Hematopoietic multipotent progenitor cell treated with erythropoietin and hydrocortisone succinate and interleukin-3 and kit ligand, for 15 days (in vitro differentiated cells): Measurements from ENCODE around the gene RXFP1.

Experiments
- DNase-seq: peaks from one replicate; pipeline ENCODE4 v3.0.0-alpha.2; 2015; ENCODE audit warnings: low spot score

The RXFP1 gene

GRCh38 chr4:158671915-158672806 lies 150.5 kb downstream of the RXFP1 start, which contains the start of gene ETFDH:
ETFDH (plus strand) TSS chr4:158672296; CDS start chr4:158672457, 161 bp downstream.
- DNase-seq = peak; percentile 99

- no peak for DNase-seq
Observed at GRCh38 chr4:158673633-158674032, 152.0 kb downstream of the RXFP1 start.

GRCh38 chr4:158676076-158676475 lies 154.4 kb downstream of the RXFP1 start:
- no peak for DNase-seq

- no peak for DNase-seq
Observed at GRCh38 chr4:158678767-158679166, 157.1 kb downstream of the RXFP1 start.

GRCh38 chr4:158681629-158682028 lies 159.9 kb downstream of the RXFP1 start:
- DNase-seq = no peak

- no peak for DNase-seq
Observed at GRCh38 chr4:158682066-158682465, 160.4 kb downstream of the RXFP1 start.

GRCh38 chr4:158688813-158689212 lies 167.1 kb downstream of the RXFP1 start:
- no peak for DNase-seq
